Activated T-cell treated with anti-CD3 and anti-CD28 coated beads for 24 hours (primary cell): ENCODE measurements around the gene RARG.
"Not testable (repeated sequence)": the region's sequence is repeated elsewhere in the genome, so short reads cannot be mapped to it uniquely, and the experiment has no call there.

Experiments used
- DNase-seq: peaks from one replicate; pipeline ENCODE4 v3.0.0-alpha.2; 2020; ENCODE audit warnings: low read depth

RARG gene

DNA sequence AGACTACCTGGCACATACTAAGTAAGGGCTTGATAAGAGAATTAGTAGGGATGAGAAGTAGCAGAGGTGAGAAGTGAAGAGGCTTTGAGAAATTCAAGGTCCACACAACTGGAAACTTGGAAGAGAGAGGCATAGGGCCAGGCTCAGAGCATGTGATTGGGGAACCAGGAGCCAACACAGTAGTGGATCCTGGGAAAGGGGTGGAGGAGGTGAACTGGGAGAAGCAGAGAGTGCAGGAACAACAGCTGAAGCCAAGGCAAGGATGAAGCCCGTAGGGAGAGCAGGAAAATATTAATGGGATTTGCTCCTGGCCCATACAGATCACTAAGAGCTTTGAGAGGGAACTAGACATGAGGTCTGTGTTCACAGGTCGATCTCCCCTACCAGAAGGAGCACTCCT lies 23.6 kb downstream of the RARG start:
- DNase-seq: no peak

DNA sequence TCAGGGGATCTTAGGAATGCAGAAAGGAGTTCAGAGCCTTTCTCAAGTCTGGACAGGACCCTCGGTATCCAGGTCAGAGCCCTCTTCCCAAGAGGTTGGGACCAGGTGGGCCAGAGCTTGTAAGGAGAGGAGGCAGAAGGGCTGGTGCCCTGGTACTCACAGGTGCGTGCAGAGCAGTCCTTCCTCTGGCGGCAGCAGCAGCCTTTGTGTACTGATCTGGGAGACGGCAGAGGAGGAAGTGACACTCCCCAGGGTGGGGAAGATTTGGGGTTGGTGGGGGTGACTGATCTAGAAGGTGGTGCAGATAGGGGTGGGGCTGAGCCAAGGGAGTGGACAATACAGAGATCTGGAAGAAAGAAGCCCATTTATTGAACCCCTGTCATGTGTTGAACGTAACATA lies 25.0 kb downstream of the RARG start, which contains the start of gene ITGB7:
ITGB7 (minus strand) TSS at position 210 of the 400 bp plus-strand sequence. CDS start 6,808 bp downstream, outside the sequence.
- peak; percentile 53 for DNase-seq

DNA sequence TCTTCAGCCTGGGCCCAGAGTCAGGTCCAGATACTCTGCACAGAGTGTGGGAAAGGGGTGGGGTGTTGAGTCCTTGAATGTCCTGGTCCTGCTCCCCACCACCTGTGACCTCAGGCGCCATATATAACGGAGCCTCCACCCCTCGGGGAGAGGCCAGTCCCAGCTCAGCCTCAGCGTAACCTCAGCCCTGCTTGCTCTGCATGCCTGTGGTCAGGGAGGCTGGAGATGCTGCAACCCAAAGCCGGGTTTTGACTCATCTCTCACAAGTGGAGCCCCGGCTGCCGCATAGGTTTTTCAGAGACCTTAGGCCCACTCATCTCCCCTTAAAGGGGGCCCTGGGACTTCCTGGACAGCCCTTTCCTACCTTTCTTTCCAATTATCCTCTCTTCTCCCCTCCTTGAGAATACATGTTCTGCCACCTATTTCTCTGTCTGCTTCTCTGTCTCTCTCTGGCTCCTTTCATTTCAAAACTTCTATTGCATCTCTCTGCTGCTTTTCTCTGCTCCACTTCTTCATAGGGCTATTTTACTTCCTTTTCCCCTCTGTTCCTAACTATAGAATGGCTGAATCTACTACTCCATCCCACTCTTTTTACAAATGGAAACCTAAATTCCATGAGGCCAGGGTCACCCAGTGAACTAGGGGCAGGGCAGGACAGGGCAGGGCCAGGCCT lies 26.1 kb downstream of the RARG start:
- DNase-seq: peak; percentile 55

DNA sequence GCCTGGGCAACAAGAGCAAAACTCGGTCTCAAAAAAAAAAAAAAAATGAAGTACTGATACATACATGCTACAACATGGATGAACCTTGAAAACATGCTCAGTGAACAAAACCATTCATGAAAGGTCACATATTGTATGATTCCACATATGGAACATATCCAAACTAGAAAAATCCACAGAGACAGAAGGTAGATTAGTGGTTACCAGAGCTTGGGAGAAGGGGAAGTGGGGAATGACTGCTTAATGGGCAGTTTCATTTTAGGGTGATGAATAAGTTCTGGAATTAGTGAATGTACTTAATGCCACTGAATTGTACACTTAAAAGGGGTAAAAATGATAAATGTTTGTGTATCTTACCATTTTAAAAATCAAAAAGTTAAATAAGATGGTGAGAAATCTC lies 27.7 kb downstream of the RARG start:
- DNase-seq: no peak

GRCh38 chr12:53202316-53202715 lies 29.7 kb downstream of the RARG start:
- DNase-seq: not testable (repeated sequence)

GRCh38 chr12:53201639-53202038 lies 30.4 kb downstream of the RARG start:
- DNase-seq: no peak

GRCh38 chr12:53201177-53201541 lies 30.9 kb downstream of the RARG start:
- no peak for DNase-seq

- DNase-seq: no peak
Observed at GRCh38 chr12:53200458-53201176, 31.4 kb downstream of the RARG start.

- no peak for DNase-seq
Observed at GRCh38 chr12:53200107-53200457, 31.9 kb downstream of the RARG start.

DNA sequence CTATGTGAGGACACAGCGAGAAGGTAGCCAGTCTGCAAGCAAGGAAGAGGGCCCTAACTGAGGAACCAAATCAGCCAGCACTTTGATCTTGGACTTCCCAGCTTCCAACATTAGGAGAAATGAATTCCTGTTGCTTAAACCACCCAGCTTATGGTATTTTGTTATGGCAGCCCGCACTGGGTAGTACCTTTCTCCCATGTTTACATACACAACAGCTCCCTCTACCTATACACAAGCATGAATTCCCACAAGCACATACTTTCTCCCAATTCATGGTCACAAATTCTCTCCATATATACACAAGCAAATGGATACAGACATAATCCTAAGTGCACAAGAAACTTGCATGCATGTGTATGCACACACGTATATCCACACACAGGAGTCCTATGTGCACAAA lies 32.3 kb downstream of the RARG start:
- no peak for DNase-seq

DNA sequence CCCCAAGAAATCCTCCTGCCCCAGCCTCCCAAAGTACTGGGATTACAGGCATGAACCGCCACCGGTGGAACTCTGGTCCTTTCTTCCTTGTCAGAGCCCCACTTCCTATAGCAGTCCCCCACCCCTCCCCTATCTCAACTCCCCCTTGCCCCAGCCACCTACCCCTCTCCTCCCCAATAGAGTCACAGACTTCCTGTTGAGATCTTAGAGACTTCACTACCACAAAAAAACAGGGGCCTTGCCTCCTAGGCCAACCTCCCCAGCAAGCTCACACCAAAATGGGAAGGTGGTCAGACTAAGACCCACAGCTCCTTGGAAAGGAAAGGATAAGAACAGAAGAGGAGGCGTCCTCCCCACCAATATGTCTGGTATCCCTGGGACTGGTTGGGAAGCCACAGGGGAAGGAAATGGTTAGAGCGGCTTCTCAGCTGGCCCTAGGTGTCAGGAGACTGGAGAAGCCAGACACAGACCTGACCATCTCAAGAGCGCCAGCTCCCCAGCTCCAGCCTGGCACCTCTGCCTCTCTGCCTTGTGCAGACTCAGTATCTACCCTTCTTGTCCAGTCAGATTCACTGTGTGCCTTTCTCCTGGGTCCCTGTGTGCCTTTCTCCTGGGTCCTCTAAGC lies 33.4 kb downstream of the RARG start:
- DNase-seq: no peak

GRCh38 chr12:53197011-53197640 lies 34.9 kb downstream of the RARG start:
- DNase-seq: no peak

DNA sequence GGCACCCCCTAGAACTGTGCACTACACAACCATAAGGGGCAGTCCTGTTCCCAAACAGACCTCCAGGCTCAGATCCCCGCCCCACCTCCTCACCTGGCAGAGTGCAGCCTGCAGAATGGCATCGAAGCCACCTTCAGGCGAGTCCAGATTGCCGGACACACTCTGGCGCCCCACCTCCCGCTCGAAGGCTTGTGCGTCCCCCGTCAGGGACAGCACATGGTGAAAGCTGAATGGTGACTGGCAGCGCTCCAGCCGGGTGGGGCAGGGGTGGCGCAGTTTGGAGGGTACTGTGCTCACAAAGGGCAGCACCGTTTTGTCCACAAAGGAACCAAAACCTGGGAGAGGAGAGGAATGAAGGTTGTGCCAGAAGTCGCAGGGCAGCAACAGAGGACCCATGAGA lies 35.5 kb downstream of the RARG start:
- DNase-seq: no peak

- DNase-seq: no peak
Observed at GRCh38 chr12:53195516-53196420, 36.2 kb downstream of the RARG start.

DNA sequence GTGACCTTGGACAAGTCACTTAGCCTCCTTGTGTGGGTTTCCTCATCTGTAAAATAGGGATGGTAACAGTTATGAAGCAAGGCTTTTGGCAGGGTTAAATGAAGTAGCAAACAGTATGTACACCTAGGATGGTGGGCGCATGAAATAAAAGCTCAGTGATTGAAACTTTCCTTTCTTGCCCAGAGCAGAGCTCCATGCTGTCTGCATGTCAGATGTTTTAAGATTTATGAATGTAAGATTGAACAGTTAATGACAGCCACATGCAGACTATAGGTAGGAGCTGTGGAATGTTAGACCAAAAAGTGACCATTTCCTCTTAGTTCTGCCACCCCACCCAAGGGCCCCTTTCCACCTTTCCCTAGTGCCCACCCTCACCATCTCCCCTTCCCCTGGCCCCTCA lies 37.0 kb downstream of the RARG start:
- DNase-seq: no peak

GRCh38 chr12:53193985-53194716 lies 37.9 kb downstream of the RARG start:
- no peak for DNase-seq

DNA sequence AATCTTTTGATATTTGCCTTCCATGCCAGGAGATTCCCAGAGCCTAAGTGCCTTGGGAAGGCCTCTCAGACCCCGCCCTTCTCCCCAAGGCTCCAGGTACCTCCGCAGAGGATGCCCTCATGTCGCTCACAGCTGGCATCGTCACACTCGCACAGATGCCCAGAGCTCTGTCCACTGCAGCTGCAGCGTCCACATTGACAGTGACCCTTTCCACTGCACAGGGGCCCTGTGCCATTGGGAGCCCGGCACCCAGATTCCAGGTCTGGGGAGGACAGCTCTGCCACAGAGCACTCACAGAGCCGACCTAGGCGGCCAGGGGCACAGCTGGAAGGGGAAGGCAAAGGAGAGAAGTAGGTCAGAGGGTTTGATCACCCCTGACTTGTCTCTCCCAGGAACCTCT lies 39.0 kb downstream of the RARG start:
- no peak for DNase-seq

DNA sequence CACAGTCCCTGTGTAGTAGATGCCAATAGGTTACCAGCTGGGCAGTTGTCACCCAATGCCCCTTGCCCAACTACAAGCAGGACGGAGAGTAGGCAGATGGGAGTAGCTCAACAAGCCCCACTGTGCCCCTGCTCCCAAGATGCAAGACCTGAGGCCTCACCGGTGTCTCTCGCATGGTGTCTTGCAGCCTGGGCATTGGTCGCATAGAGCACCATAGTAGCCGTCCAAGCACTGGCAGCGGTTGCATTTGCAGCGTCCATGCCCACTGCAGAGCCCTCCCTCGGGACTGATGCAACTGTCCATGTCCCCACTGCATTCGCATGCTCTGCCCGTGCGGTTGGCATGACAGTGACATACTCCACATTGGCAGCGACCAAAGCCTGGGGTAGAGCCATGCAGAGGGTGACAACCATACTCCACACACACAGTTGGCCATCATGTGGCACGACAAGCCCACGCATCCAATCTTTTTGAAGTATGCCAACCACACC lies 39.4 kb downstream of the RARG start:
- no peak for DNase-seq

GRCh38 chr12:53191885-53192530 lies 40.0 kb downstream of the RARG start:
- no peak for DNase-seq

DNA sequence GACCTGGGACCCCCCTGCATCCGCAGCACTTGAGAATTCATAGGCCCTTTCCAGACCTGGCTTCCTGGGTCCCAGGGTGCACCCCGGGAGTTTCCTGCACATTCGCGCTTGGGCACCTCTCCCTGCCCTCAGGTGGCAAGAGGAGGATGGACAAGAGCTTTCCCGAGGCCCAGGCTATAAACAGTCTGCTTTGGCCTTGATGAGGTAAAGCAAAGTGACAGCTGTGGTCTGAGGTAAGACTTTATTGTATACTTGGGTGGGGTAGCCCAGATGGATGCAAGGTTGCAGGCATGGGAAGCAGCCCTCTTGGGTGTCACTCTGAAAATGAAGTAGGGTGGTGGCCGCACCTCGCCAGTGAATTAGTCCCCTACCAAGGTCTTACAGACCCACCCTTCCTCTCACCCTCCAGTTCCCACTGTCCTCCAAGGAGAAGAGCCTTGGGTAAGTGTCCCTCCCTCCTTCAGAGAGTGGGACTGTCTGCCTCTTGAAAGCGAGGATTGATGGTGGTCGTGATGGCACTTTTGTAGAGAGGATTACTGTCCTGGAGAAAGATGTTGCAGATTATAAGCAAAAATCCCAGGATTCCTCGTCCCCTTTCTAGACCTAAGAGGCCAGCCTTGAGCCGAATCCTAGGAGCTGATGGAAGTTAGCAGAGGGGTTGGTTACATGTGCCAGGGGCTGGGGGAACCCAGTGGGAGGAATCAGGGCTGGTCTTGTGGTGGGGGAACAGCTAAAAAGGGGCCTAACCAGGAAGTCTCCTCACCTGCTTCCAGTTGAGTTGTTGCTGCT lies 40.7 kb downstream of the RARG start:
- no peak for DNase-seq
